K562 (cell line): Measurements from ENCODE around the gene MKLN1. TPM values are rescaled to one million over a fixed set of nuclear protein-coding genes. Genes with fewer than 3 reads are reported as not detected.

Experiments used
- CBX5 ChIP-seq: IDR thresholded peaks from 2 replicates; pipeline ENCODE4 v1.6.1; 2014; ENCODE audit warnings: low read depth, borderline replicate concordance
- CSDE1 ChIP-seq, 2 experiments: fragments of 450-650 bp; IDR thresholded peaks; 2 replicates each; pipeline ENCODE4 v1.6.1; 2016; ENCODE audit warnings: mild to moderate bottlenecking in 1 of 2
- EP400 ChIP-seq: fragments of 450-650 bp; IDR thresholded peaks from 2 replicates; pipeline ENCODE4 v1.6.1; 2017; ENCODE audit warnings: antibody characterized with exemption, mild to moderate bottlenecking, moderate library complexity
- LEF1 ChIP-seq: fragments of 450-650 bp; IDR thresholded peaks from 2 replicates; pipeline ENCODE4 v1.6.1; 2016; ENCODE audit warnings: mild to moderate bottlenecking
- PHF21A ChIP-seq: fragments of 450-650 bp; IDR thresholded peaks from 2 replicates; pipeline ENCODE4 v1.6.1; 2017; ENCODE audit warnings: low read depth, borderline replicate concordance
- SAP30 ChIP-seq: fragments of 200-600 bp; sonication (generic); IDR thresholded peaks from 2 replicates; pipeline ENCODE4 v1.6.1; 2012; ENCODE audit warnings: borderline replicate concordance, low read depth, mild to moderate bottlenecking, moderate library complexity, low read length, control low read depth, inconsistent platforms; ENCODE audit not compliant: insufficient read depth, poor library complexity, severe bottlenecking
- ZKSCAN3 ChIP-seq: fragments of 250-450 bp; sonication (Bioruptor Pico); IDR thresholded peaks from 2 replicates; pipeline ENCODE4 v1.4.0; 2020
- ZNF23 ChIP-seq: fragments of 250-450 bp; sonication (Bioruptor Pico); IDR thresholded peaks from 2 replicates; pipeline ENCODE4 v1.4.0; 2020; ENCODE audit warnings: mild to moderate bottlenecking
- ZNF586 ChIP-seq: fragments of 450-650 bp; formaldehyde crosslinking; conservative IDR thresholded peaks from 2 replicates; pipeline ENCODE4 v1.4.0; 2020; ENCODE audit warnings: mild to moderate bottlenecking, moderate library complexity
- ZNF696 ChIP-seq: fragments of 250-450 bp; sonication (Bioruptor Pico); conservative IDR thresholded peaks from 2 replicates; pipeline ENCODE4 v1.4.0; 2020; ENCODE audit warnings: mild to moderate bottlenecking, moderate library complexity
- ZNF76 ChIP-seq: fragments of 250-450 bp; sonication (Bioruptor Pico); IDR thresholded peaks from 2 replicates; pipeline ENCODE4 v1.4.0; 2020; ENCODE audit warnings: mild to moderate bottlenecking, moderate library complexity, borderline replicate concordance
- polyA plus RNA-seq, 8 experiments: library from polyadenylated mRNA; depleted of rRNA in 4 of 8; stranded (reverse) in 5 of 8; unstranded in 3 of 8; fragments of >200 nt; fragmentation: Nextera tagmentation in 2 of 8; fragmentation: Illumina TruSeq in 1 of 8; extraction: Ambion mirVana in 2 of 8; extraction: Trizol in 1 of 8; gene quantifications; 2 replicates each; pipeline versions ENCODE4 v1.2.1 to v1.2.3, GENCODE V29; 2011 to 2014; ENCODE audit warnings: inconsistent platforms in 1 of 8, missing spikeins in 1 of 8
- total RNA-seq, 7 experiments: library from RNA; depleted of rRNA in 6 of 7; stranded (reverse); fragments of >200 nt in 6 of 7; fragmentation: Illumina TruSeq in 2 of 7; extraction: Trizol in 2 of 7; gene quantifications; 2 replicates each; pipeline versions ENCODE4 v1.2.1 to v1.2.3, GENCODE V29; 2011 to 2021; ENCODE audit warnings: low replicate concordance in 1 of 7
- TF ChIP-seq, protein P1 (sequence below), 2 experiments: fragments of 450-650 bp; formaldehyde crosslinking in 1 of 2; IDR thresholded peaks; 2 replicates each; pipeline versions ENCODE4 v1.4.0 to v1.6.1; 2014 to 2020; ENCODE audit warnings: mild to moderate bottlenecking in 2 of 2, borderline replicate concordance in 1 of 2, low read depth in 1 of 2
- TF ChIP-seq, protein P2 (sequence below): fragments of 250-450 bp; sonication (Bioruptor Pico); IDR thresholded peaks from 2 replicates; pipeline ENCODE4 v1.5.0; 2021
- TF ChIP-seq, protein P3 (sequence below): fragments of 450-650 bp; formaldehyde crosslinking; IDR thresholded peaks from 2 replicates; pipeline ENCODE4 v1.4.0; 2020; ENCODE audit warnings: mild to moderate bottlenecking
- TF ChIP-seq, protein P4 (sequence below): fragments of 450-650 bp; formaldehyde crosslinking; IDR thresholded peaks from 2 replicates; pipeline ENCODE4 v1.4.0; 2022; ENCODE audit warnings: missing genetic modification characterization

The MKLN1 gene
- total and polyA plus RNA-seq, 9 of the 15 experiments (the other 6 are each of a cell fraction or from before 2014, with no cell fraction given): 18.6 to 80.4 (median 56.0) TPM

DNA sequence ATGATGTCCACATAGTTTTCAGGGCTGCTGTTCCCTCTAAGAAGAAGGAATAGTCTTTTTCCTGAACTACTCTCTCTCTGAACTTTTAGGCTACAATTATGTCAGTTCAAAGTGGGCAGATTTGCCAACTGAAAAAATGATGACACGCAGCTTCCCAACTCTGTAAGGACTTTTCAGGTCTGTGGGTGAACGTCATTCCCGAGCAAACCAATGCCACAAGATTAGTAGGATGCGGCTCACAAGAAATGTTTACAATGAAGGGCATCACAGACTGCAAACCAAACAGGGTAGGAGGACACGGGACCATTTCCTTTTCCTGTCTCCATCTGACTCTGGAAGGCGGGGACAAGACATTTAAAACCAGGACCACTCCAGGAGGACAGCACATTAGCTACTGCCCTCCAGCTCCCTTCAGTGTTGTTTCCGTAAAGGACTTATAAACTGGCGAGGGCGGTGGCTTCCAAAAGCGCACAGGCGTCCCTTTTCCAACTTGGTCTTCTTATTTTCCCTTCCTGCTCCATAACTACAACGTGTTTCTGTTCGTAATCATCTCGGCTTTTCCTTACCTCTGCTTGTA is 539 bp upstream of the MKLN1 start (continued):
- no peak for TF ChIP-seq PHF21A
- TF ChIP-seq, protein P1, sequence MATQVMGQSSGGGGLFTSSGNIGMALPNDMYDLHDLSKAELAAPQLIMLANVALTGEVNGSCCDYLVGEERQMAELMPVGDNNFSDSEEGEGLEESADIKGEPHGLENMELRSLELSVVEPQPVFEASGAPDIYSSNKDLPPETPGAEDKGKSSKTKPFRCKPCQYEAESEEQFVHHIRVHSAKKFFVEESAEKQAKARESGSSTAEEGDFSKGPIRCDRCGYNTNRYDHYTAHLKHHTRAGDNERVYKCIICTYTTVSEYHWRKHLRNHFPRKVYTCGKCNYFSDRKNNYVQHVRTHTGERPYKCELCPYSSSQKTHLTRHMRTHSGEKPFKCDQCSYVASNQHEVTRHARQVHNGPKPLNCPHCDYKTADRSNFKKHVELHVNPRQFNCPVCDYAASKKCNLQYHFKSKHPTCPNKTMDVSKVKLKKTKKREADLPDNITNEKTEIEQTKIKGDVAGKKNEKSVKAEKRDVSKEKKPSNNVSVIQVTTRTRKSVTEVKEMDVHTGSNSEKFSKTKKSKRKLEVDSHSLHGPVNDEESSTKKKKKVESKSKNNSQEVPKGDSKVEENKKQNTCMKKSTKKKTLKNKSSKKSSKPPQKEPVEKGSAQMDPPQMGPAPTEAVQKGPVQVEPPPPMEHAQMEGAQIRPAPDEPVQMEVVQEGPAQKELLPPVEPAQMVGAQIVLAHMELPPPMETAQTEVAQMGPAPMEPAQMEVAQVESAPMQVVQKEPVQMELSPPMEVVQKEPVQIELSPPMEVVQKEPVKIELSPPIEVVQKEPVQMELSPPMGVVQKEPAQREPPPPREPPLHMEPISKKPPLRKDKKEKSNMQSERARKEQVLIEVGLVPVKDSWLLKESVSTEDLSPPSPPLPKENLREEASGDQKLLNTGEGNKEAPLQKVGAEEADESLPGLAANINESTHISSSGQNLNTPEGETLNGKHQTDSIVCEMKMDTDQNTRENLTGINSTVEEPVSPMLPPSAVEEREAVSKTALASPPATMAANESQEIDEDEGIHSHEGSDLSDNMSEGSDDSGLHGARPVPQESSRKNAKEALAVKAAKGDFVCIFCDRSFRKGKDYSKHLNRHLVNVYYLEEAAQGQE (IDR thresholded peaks at IDR 0.05; ENCODE audit: borderline replicate concordance): peak; percentile 56
- TF ChIP-seq, protein P1 (CRISPR knock-in tag; IDR thresholded peaks at IDR 0.05; ENCODE audit: low read depth): no peak; the same call in 1 of the 2 replicates
- TF ChIP-seq ZKSCAN3: no peak
- TF ChIP-seq SAP30: peak; percentile 70
- 0 out of 2 replicates have a peak, but pooled peaks have one; percentile 20 for TF ChIP-seq LEF1
- no peak for TF ChIP-seq ZNF586
- no peak for TF ChIP-seq CBX5
- TF ChIP-seq ZNF76: no peak
- TF ChIP-seq, protein P2, sequence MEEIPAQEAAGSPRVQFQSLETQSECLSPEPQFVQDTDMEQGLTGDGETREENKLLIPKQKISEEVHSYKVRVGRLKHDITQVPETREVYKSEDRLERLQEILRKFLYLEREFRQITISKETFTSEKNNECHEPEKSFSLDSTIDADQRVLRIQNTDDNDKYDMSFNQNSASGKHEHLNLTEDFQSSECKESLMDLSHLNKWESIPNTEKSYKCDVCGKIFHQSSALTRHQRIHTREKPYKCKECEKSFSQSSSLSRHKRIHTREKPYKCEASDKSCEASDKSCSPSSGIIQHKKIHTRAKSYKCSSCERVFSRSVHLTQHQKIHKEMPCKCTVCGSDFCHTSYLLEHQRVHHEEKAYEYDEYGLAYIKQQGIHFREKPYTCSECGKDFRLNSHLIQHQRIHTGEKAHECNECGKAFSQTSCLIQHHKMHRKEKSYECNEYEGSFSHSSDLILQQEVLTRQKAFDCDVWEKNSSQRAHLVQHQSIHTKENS (CRISPR knock-in tag): no peak
- no peak for TF ChIP-seq ZNF696 (CRISPR knock-in tag)
- TF ChIP-seq ZNF23 (CRISPR knock-in tag): no peak
- TF ChIP-seq, protein P3, sequence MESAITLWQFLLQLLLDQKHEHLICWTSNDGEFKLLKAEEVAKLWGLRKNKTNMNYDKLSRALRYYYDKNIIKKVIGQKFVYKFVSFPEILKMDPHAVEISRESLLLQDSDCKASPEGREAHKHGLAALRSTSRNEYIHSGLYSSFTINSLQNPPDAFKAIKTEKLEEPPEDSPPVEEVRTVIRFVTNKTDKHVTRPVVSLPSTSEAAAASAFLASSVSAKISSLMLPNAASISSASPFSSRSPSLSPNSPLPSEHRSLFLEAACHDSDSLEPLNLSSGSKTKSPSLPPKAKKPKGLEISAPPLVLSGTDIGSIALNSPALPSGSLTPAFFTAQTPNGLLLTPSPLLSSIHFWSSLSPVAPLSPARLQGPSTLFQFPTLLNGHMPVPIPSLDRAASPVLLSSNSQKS (CRISPR knock-in tag): no peak
- peak; percentile 43; the same call in 1 of the 2 replicates for TF ChIP-seq EP400
- no peak for TF ChIP-seq CSDE1 (IDR thresholded peaks at IDR 0.05)
- TF ChIP-seq, protein P4, sequence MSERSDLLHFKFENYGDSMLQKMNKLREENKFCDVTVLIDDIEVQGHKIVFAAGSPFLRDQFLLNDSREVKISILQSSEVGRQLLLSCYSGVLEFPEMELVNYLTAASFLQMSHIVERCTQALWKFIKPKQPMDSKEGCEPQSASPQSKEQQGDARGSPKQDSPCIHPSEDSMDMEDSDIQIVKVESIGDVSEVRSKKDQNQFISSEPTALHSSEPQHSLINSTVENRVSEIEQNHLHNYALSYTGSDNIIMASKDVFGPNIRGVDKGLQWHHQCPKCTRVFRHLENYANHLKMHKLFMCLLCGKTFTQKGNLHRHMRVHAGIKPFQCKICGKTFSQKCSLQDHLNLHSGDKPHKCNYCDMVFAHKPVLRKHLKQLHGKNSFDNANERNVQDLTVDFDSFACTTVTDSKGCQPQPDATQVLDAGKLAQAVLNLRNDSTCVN (CRISPR knock-in tag): peak; percentile 54; the same call in 1 of the 2 replicates
